Activated CD4-positive, alpha-beta T cell treated with anti-CD3 and anti-CD28 coated beads, Interleukin-2, amount 50 U/mL, for 16 hours (primary cell): ENCODE data around the gene TXNRD1.
"Not testable (repeated sequence)": the region's sequence is repeated elsewhere in the genome, so short reads cannot be mapped to it uniquely, and the experiment has no call there.

Source experiments
- DNase-seq: peaks from one replicate; pipeline ENCODE4 v3.0.0-alpha.2; 2020

TXNRD1 gene

GRCh38 chr12:104197264-104197663 lies 18.3 kb upstream of the TXNRD1 start:
- no peak for DNase-seq

- DNase-seq: no peak
Observed at GRCh38 chr12:104199964-104200363, 15.6 kb upstream of the TXNRD1 start.

- DNase-seq: peak; percentile 72
Observed at GRCh38 chr12:104201238-104202001, 14.2 kb upstream of the TXNRD1 start.

GRCh38 chr12:104204690-104205480 lies 10.7 kb upstream of the TXNRD1 start:
- DNase-seq: no peak

GRCh38 chr12:104207416-104208205 lies 8.0 kb upstream of the TXNRD1 start:
- DNase-seq: no peak

GRCh38 chr12:104212516-104212915 lies 3.1 kb upstream of the TXNRD1 start:
- DNase-seq: no peak

GRCh38 chr12:104213952-104214351 lies 1.6 kb upstream of the TXNRD1 start:
- DNase-seq: no peak

GRCh38 chr12:104216521-104216924 lies 944 bp downstream of the TXNRD1 start:
- DNase-seq: no peak

- DNase-seq: not testable (repeated sequence)
Observed at GRCh38 chr12:104218506-104218905, 2.9 kb downstream of the TXNRD1 start.

GRCh38 chr12:104218935-104219334 lies 3.4 kb downstream of the TXNRD1 start:
- DNase-seq: peak; percentile 32

GRCh38 chr12:104219361-104219892 lies 3.8 kb downstream of the TXNRD1 start:
- DNase-seq: peak; percentile 36

- peak; percentile 91 for DNase-seq
Observed at GRCh38 chr12:104219908-104220404, 4.4 kb downstream of the TXNRD1 start.

GRCh38 chr12:104220931-104221330 lies 5.4 kb downstream of the TXNRD1 start:
- no peak for DNase-seq

- DNase-seq: no peak
Observed at GRCh38 chr12:104222976-104223375, 7.4 kb downstream of the TXNRD1 start.

GRCh38 chr12:104223712-104224111 lies 8.1 kb downstream of the TXNRD1 start:
- DNase-seq: no peak

- no peak for DNase-seq
Observed at GRCh38 chr12:104226672-104227071, 11.1 kb downstream of the TXNRD1 start.

- DNase-seq: no peak
Observed at GRCh38 chr12:104230304-104231095, 14.9 kb downstream of the TXNRD1 start.

- DNase-seq: no peak
Observed at GRCh38 chr12:104232609-104233280, 17.2 kb downstream of the TXNRD1 start.

- no peak for DNase-seq
Observed at GRCh38 chr12:104234926-104235499, 19.4 kb downstream of the TXNRD1 start.

GRCh38 chr12:104237930-104238329 lies 22.4 kb downstream of the TXNRD1 start:
- no peak for DNase-seq
